K562 (cell line): ENCODE results near the gene PLPP7.

Experiments used
- CTCF ChIP-seq, 3 experiments: IDR thresholded peaks in 2 of 3; conservative IDR thresholded peaks in 1 of 3; 2 replicates each; pipeline ENCODE4 v1.5.1; 2011 to 2012; ENCODE audit warnings: low read length in 3 of 3, mild to moderate bottlenecking in 3 of 3, control low read depth in 2 of 3, improper control_type of control experiment in 1 of 3, inconsistent platforms in 1 of 3, low read depth in 1 of 3, mixed read lengths in 1 of 3, moderate library complexity in 1 of 3; ENCODE audit not compliant: insufficient read depth in 2 of 3
- GABPA ChIP-seq: fragments of 200-800 bp; sonication (Bioruptor generic); conservative IDR thresholded peaks from 2 replicates; pipeline ENCODE4 v1.6.1; 2016; ENCODE audit warnings: low read depth, missing genetic modification characterization, missing compliant biosample characterization
- SP1 ChIP-seq: sonication (generic); formaldehyde crosslinking; IDR thresholded peaks from 2 replicates; pipeline ENCODE4 v1.8.1; 2022; ENCODE audit warnings: mild to moderate bottlenecking, missing genetic modification reagents
- SRSF3 ChIP-seq: fragments of 200-400 bp; formaldehyde crosslinking; IDR thresholded peaks from 2 replicates; pipeline ENCODE4 v1.6.1; 2016; ENCODE audit warnings: mild to moderate bottlenecking, low read length, moderate library complexity; ENCODE audit not compliant: insufficient read depth
- USF1 ChIP-seq: sonication (generic); formaldehyde crosslinking; IDR thresholded peaks from 2 replicates; pipeline ENCODE4 v1.9.0; 2022; ENCODE audit warnings: mild to moderate bottlenecking, missing genetic modification reagents
- ZNF311 ChIP-seq: fragments of 250-450 bp; sonication (Bioruptor Pico); IDR thresholded peaks from 2 replicates; pipeline ENCODE4 v1.4.0; 2020; ENCODE audit warnings: mild to moderate bottlenecking, moderate library complexity

GRCh38 chr9:131334629-131335367, 45.3 kb downstream of the PLPP7 start:
- TF ChIP-seq CTCF (IDR thresholded peaks at IDR 0.05 in 2 of 3, conservative IDR thresholded peaks at IDR 0.05 in 1 of 3; ENCODE audit: insufficient read depth in 2 of 3, low read depth in 1 of 3, low read length in 3 of 3) (no peak), SRSF3 (no peak), ZNF311 (CRISPR knock-in tag) (no peak), GABPA (tag) (no peak), SP1 (CRISPR knock-in tag) (no peak), USF1 (no peak)
